GM21576 (cell line): ENCODE measurements around the gene CEP131.
A peak's percentile ranks its signal among the peaks of the same experiment; 100 is the strongest.

ENCODE experiments used
- ATAC-seq: cut with Tn5 transposase; IDR thresholded peaks from one replicate; pipeline ENCODE4 v1.9.1; 2021; ENCODE audit warnings: mild to moderate bottlenecking, moderate library complexity; ENCODE audit not compliant: unreplicated experiment

Gene CEP131

GRCh38 chr17:81222906-81223761, at the start of gene CEP131:
Gene CEP131 (minus strand): TSS chr17:81222965. CDS start chr17:81220056, 2,909 bp downstream.
- peak; percentile 92 for ATAC-seq

DNA sequence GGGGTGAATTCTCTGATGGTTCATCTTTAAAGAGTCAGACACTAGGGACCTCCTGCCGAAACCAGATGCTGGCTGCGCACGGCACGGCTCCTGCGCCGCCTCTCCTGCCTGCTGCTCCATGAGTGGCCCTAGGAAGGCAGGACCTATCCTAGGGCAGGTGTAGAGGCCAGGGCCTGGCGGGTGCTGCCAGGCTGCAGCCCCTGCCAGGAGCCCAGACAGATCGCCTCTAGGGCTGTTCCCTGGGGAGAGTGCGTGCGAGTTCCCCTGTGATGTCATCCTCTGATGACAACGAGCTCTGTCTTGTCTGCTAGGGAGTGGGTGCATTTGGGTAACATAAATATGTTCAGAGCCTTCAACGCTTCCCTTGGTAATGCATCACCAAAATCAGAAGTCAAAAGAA, 48.5 kb upstream of the CEP131 start:
- ATAC-seq, result no peak

DNA sequence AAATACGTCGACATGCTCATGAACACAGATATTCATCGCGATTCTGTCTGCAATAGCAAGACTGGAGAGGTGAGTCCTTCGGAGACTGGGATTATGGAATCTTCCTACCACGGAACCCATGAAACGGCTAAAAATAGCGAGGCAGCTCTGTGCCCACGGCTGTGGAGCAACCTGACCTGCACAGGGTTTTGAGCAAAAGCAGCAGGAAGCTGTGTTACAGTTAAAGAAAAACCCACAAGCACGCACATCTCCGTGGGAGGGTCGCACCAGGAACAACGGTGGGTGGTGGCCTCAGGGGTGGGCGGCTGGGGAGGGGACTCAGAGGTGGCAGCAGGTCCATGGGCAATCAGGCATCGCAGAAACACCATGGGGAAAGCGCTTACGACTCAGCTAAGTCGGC, 47.5 kb upstream of the CEP131 start:
- no peak for ATAC-seq

GRCh38 chr17:81267390-81268067, 44.8 kb upstream of the CEP131 start:
- no peak for ATAC-seq

GRCh38 chr17:81265576-81265975, 42.8 kb upstream of the CEP131 start:
- ATAC-seq, result no peak

DNA sequence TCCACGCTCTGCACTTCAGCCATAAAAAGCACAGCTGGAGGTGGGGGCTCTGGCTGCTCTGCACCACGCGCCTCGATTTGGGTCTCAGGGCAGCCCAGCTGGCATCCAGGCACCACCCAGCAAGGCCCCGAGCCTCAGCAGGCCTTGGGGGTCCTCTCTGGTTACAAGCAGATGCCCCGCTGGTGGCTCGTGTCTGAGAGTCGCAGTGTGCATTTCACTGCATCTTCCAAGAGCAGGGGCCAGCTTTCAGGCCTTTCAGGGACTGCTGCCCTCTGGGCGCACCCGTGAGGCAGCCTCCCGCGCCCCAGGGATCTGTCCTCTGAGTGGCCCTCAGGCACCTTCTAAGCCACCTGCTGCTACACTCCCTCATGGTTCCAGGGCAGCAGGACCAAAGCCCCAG, 41.9 kb upstream of the CEP131 start:
- no peak for ATAC-seq

DNA sequence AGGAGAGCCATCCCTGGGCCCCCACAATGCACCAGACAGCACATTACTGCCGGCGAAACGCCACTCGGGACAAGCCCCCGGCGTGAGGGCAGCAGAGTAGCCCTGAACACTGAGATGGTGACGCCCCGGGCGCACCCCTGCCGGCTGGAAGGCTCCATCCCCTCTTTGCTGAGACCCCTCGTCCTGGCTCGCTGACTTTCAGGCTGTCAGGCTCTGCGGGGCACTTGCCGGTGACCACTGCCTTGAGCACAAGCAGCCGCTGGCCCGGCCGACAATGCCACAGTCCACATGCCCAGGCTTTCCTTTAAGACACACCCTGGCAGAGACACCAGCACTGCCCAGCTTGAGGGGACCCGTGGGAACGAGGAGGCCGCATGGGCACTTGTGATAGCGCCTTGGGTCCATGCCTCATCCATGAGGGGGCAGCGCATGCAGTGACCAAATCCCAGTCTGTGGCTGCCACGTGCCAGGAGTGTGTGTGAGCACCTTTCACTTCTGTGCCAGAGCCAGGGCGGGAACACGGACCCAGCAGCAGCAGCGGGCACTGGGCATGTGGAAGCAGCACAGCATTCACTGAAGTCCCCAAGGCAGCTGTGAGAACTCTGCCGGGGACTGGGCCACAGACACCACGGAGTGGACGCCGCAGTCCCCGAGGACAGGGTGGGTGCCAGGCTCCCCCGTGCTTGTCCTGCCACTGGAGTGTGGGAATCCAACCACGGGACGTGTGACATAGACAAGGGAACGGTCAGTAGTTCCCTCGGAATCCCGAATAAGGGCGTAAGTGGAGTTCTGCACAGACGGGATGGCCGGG, 40.8 kb upstream of the CEP131 start:
- ATAC-seq, result no peak

GRCh38 chr17:81261582-81262336, 39.0 kb upstream of the CEP131 start:
- ATAC-seq, result no peak

GRCh38 chr17:81261096-81261495, 38.3 kb upstream of the CEP131 start:
- no peak for ATAC-seq

DNA sequence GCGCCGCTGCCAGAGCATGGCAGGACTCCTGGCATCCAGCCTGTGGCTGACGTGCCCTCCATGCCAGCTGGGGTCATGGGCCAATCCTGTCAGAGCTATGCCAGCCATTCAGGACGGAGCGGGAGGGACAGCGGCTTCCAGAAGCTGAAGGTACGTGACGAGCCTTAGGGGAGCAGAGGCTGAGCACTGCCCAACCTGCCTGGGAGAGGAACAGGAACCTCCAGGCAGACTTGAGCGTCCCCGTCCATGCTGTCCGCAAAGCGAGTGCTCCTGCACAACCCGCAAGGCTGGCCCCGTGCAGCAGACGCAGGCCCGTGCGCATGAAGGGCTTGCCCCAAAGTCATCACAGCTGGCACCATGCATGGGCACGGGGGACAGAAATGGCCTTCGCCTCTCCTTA, 37.9 kb upstream of the CEP131 start:
- no peak for ATAC-seq

- ATAC-seq, result no peak
Measured at GRCh38 chr17:81260171-81260570, 37.4 kb upstream of the CEP131 start.

- no peak for ATAC-seq
Measured at GRCh38 chr17:81259058-81259605, 36.4 kb upstream of the CEP131 start.

DNA sequence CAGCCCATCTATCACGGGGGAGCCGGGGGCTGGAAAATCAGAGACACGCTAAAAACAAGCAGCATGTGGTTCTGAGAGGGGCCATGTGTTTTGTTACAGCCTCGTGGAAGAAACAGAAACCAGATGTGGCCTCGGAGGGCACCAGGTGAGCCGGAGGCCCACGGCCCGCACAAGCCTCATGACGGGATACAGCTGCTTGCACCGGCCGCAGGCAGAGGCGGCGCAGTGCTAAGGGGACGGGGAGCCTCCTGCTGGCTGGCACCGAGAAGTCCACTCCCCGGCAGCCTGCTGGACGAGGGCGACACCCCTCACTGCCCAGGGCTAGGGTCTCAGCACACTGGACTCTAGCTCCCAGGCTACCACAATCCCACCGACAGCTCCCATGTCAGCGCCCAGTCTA, 35.5 kb upstream of the CEP131 start:
- ATAC-seq, result no peak

DNA sequence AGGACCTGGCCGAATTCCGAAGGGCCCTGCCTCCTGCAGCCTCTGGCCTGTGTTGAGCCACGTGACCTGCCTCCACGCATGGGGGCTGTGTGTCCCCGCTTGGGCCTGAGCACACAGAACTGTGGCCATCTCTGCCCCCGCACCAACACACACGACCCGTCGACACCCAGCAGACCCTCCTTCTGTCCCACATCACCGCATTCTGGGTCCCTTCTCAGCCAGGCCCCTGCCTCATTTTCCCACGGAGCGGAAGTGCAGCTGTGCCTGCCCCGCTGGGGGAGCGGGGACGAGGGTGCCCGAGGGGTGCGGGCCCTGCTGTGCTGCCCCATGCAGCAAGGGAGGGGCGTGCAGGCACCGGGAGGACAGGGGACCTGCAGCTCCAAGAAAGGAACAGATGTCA, 34.8 kb upstream of the CEP131 start:
- ATAC-seq, result no peak

DNA sequence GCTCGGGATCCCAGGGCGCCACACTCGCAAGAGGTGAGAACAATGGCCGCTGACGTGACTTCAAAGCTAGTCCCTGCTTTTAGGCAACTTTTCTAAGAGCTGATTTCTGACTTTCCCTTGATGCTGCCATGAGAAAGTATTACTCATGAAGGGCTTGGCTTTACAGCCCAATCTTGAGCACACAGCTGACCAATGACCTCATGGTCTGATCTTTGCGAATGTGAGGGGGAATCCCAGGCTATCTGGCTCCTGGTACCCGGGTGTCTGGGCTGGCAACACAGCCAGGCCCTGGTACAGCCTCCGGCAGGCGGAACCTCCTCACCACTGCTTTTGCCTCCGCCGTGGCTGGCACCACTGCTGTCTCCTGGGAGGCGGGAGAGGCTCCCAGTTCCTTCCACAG, 33.9 kb upstream of the CEP131 start:
- ATAC-seq, result no peak

- no peak for ATAC-seq
Measured at GRCh38 chr17:81254955-81255717, 32.4 kb upstream of the CEP131 start.

- no peak for ATAC-seq
Measured at GRCh38 chr17:81253358-81254131, 30.8 kb upstream of the CEP131 start.

DNA sequence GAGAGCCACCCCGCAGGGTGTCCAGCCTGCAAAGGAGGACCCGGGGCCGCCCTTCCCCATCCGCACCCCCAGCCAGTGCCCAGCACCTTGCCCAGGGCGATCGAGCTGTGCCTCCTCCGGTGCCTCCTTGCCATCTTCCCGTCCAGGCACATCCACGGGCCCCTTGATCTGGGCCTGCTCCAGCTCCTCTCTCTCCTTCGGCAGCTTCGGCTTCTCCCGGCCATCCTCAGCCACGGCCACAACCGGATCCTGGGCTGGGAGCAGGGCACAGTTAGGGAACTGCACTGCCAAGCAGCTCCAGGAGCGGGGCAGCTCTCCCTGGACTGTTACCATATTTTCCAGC, 30.2 kb upstream of the CEP131 start:
- ATAC-seq, result no peak

DNA sequence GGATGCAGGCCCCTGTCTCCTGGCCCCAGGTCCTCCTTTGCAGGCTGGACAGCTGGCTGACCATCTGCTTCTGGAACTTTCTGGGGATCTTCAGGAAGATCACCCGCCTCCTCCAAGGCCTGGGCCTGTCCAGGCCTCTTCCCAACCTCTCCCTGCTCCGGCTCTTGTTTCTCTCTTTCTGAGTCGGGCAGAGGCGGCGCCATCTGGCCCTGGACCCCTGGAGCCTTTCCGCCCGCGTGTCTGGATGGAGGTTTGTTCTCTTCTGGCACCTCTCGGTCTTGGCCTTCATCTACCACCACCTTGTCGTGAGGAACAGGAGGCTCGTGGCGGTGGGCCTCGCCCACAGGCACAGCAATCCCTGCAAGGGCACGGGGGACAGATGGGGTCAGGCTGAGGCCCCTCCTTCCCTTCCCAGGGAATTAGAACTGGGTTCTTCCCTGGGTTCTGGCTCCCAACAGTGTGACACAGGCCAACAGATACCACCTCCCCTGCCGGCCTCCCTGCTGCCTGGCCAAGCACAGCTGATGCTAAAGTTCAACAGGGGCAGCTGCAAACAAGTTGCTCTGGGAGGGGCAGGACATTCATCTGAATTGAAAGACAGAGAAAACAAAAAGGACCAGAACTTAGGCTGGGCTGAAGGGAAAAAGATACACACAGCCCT, 29.7 kb upstream of the CEP131 start:
- ATAC-seq, result no peak
